ENCODE data around the gene PEAK1. TPM values are rescaled to one million over a fixed set of nuclear protein-coding genes. Genes with fewer than 3 reads are reported as not detected.

PEAK1 gene
- total RNA-seq, 1 experiment from 2014 or later: 21.2 TPM

- Histone ChIP-seq H3K23me2 (ENCODE audit: insufficient read length, low read depth, low read length, poor library complexity, severe bottlenecking) (no peaks in the 10 kb centered on the region), H2BK120ac (ENCODE audit: low read depth, low read length, poor library complexity, severe bottlenecking) (no peak overlapping the region), H3K79me1 (ENCODE audit: insufficient read depth, low read depth, low read length, poor library complexity, severe bottlenecking) (peaks cover 3% of the 10 kb centered on the region), H3K4me1 (ENCODE audit: insufficient read depth, low read length) (no peaks in the 10 kb centered on the region), H4K5ac (ENCODE audit: insufficient read length, low read depth, low read length) (no peak overlapping the region), H2BK15ac (ENCODE audit: low read depth, low read length) (no peak overlapping the region), H3K9ac (ENCODE audit: extremely low read depth, insufficient read length, low read length) (no peak overlapping the region), H2AK5ac (ENCODE audit: insufficient read length, low read length) (no peak overlapping the region), H4K8ac (replicated peaks; ENCODE audit: insufficient read length, low read depth, low read length) (no peak overlapping the region), H3K14ac (ENCODE audit: insufficient read depth, low read length) (no peak overlapping the region), H2BK5ac (ENCODE audit: insufficient read length, low read length) (no peak overlapping the region), H3K9me3 (ENCODE audit: control insufficient read depth, low read depth, low read length) (no peaks in the 10 kb centered on the region), H3K27ac (ENCODE audit: insufficient read length, low read depth, low read length) (no peak overlapping the region), H3K79me2 (ENCODE audit: insufficient read depth, low read length) (peaks cover 5% of the 10 kb centered on the region; the same call in 1 of the 2 replicates), H2BK12ac (ENCODE audit: insufficient read length, low read depth, low read length) (no peak overlapping the region), H4K20me1 (ENCODE audit: control insufficient read depth, insufficient read depth, insufficient read length) (no peaks in the 10 kb centered on the region), H3K27me3 (ENCODE audit: insufficient read depth, low read length) (no peaks in the 10 kb centered on the region), H2AFZ (ENCODE audit: low read length) (no peak overlapping the region), H3K4ac (ENCODE audit: low read depth, low read length) (no peak overlapping the region), H3K18ac (ENCODE audit: insufficient read length, low read depth, low read length) (no peak overlapping the region), H3K23ac (ENCODE audit: insufficient read length, low read depth, low read length) (no peak overlapping the region), H4K91ac (ENCODE audit: insufficient read length, low read depth, low read length) (no peak overlapping the region), H3K4me2 (ENCODE audit: insufficient read depth, insufficient read length, low read length) (no peak overlapping the region), H3T11ph (ENCODE audit: low read length) (no peak overlapping the region), H2BK20ac (ENCODE audit: low read depth, low read length, poor library complexity, severe bottlenecking) (no peak overlapping the region), H3K56ac (ENCODE audit: insufficient read length, low read depth, low read length) (no peak overlapping the region)
- H3K4me3 Mint-ChIP-seq: no peak overlapping the region
- no peak for TF ChIP-seq CTCF (conservative IDR thresholded peaks at IDR 0.05)
- WGBS (ENCODE audit: extremely low coverage, insufficient read length, low lambda C conversion rate): no CpG with 5 or more reads among the region's 3 CpGs
- H3K36me3 Mint-ChIP-seq (ENCODE audit: insufficient read depth in 1 of 3, low read depth in 3 of 3): peaks cover 4 to 21% (median 7%) of the 10 kb centered on the region in 3 experiments; a peak in 5 of 7 replicates
- no peak for DNase-seq
- H3K4me1 Mint-ChIP-seq: peaks cover 0 to 6% of the 10 kb centered on the region in 2 experiments; a peak in 1 of 4 replicates
- H3K27ac Mint-ChIP-seq: no peak overlapping the region
- H3K27me3 Mint-ChIP-seq (ENCODE audit: low read depth): no peaks in the 10 kb centered on the region
- H3K9me3 Mint-ChIP-seq: peaks cover 5 to 10% of the 10 kb centered on the region in 2 experiments; a peak in 4 of 5 replicates
Observed at GRCh38 chr15:77391372-77391951, 28.4 kb downstream of the PEAK1 start.

Measured in H9 (cell line).